Measurements from ENCODE around the gene PIK3R6. TPM values are rescaled to one million over a fixed set of nuclear protein-coding genes. Genes with fewer than 3 reads are reported as not detected.

PIK3R6 gene
- total RNA-seq, 1 experiment from 2014 or later, result not detected

DNA sequence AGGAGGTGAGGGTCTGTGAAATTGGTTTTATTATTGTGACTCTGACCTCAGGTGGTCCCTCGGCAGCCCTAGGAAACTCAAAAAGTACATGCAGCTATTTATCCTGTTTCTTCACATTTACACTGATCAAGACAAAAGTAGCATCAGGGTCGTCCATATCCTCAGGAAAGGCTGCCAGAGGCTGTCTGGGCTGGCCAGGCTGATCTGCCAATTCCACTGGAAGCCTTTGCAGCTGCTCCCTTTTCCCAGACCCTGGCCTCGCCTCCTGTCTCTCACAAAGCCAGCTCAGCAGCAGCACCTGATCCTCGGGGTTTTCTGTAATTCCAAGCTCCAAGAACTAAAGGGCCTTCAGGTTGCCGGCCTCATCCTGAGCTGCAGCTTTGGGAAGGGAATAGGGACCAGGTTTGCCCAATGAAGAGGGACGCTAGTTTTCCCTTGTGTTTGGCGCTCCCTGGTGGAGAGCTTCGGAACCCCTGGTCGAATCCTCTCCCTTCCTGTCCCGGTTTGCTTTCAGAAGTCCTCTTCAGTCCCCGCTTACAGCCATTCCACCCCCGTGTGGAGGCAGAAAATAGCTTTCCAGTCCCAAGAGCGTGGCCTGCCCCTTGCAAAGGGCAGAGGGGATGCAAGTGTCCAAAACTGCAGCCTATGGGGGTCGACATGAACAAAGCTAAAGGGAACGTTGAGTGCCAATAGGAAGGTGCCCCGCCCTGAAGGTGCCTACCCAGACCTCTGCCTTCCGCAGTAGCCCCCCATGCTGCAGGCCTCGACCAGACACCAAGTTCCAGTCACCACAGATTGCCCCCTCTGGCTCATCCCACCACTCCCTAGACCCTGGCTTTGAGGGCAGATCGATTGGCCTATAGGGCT is 81.7 kb downstream of the PIK3R6 start:
- no peaks in the 10 kb centered on the region for H3K4me1 ChIP-seq (replicated peaks)
- no peaks in the 10 kb centered on the region; the same call in 1 of the 2 replicates for H3K9me3 ChIP-seq (replicated peaks)
- peak; percentile 66 to 72 for DNase-seq (ENCODE audit: low read depth in 1 of 2, low spot score in 2 of 2)
- H3K36me3 ChIP-seq, result no peaks in the 10 kb centered on the region
- no peak overlapping the region for H3K4me3 ChIP-seq
- no peaks in the 10 kb centered on the region for H3K27me3 ChIP-seq (replicated peaks)
- H3K27ac ChIP-seq, result no peak overlapping the region

DNA sequence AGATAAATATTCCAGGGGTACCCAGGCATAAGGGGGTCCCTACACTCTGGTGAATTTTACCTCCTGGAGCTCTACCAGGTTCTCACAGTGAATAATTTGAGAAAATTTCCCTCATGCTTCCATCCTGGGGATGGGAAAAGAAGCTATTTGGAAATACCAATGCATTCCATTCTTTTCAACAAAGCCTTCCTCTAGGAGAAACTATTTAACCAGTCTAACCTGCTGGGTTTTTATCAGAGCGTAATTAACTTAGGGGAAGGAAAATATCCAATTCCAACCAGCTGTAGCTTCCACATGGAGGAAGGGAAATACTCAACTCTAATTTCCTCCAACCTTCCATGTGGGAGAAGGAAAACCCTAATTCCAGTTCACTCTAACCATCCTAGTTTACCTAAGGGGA is 85.3 kb downstream of the PIK3R6 start:
- peaks cover 5% of the 10 kb centered on the region; the same call in 1 of the 2 replicates for H3K27me3 ChIP-seq (replicated peaks)
- H3K9me3 ChIP-seq (replicated peaks), result no peaks in the 10 kb centered on the region; the same call in 1 of the 2 replicates
- no peaks in the 10 kb centered on the region for H3K36me3 ChIP-seq
- no peak overlapping the region for H3K4me3 ChIP-seq
- DNase-seq (ENCODE audit: low read depth in 1 of 2, low spot score in 2 of 2), result no peak
- H3K27ac ChIP-seq, result no peak overlapping the region
- no peaks in the 10 kb centered on the region for H3K4me1 ChIP-seq (replicated peaks)

DNA sequence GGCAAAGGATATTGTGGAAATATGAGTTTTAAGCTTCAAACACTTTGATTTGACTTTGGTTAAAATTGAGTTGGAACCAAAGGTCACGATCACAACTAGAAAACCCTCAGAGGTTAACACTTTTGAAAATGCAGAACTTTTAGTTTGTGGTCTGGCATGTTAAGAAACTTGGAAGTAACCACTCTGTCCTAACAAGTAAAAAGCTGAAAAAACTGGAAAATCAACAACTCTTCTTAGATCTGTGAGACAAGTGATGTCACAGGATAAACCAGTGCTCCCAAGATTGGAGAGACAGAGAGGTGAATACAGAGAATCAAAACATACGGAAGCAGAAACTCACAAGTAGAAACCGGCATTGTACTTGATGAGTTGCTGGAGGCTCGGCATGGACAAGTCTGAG is 85.7 kb downstream of the PIK3R6 start:
- Histone ChIP-seq H3K4me1 (replicated peaks) (no peaks in the 10 kb centered on the region), H3K9me3 (replicated peaks) (no peaks in the 10 kb centered on the region; the same call in 1 of the 2 replicates), H3K27me3 (replicated peaks) (peaks cover 8% of the 10 kb centered on the region; the same call in 1 of the 2 replicates), H3K4me3 (no peak overlapping the region), H3K36me3 (no peaks in the 10 kb centered on the region), H3K27ac (no peak overlapping the region)
- no peak for DNase-seq (ENCODE audit: low read depth in 1 of 2, low spot score in 2 of 2)

DNA sequence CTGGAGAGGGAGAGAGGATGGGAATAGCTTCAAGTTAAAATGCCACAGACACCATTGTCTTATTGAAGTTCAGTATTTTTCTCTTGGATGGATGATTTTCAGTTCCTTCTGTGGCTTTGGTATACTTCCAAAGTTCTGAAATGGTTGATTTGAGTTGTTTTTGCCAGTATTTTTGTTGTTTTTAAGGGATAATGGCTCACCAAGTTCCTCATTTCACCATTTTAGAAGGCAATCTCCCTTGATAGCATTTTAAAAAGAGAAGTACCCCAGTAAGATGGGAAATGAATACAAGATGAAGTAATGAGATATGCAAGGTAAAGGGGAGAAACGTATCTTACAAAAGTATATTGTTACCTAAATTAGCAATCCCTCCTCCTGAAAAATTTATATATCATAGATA is 90.6 kb downstream of the PIK3R6 start:
- Histone ChIP-seq H3K27ac (no peak overlapping the region), H3K4me1 (replicated peaks) (no peaks in the 10 kb centered on the region), H3K27me3 (replicated peaks) (peaks cover 11% of the 10 kb centered on the region; the same call in 1 of the 2 replicates), H3K4me3 (no peak overlapping the region), H3K36me3 (no peaks in the 10 kb centered on the region), H3K9me3 (replicated peaks) (no peaks in the 10 kb centered on the region)
- DNase-seq (ENCODE audit: low read depth in 1 of 2, low spot score in 2 of 2), result no peak

DNA sequence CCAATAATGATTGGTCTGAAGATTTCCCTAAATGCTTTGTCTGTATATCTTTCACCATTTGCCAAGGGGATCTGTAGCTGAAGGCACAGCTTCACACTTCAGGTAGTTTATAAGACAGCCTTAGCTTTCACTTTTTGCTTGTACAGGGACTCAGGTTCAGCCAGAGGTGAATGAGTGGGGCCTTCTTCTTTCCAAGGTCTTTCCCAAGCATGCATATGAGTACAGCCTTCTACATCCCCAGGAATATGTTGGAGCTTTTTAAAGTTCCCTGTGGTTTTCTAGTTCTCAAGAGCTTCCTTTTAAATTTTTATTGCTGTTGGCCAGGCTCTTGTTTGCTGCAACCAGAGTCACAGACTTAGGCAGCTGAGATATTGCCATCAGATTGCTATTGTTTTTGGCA is 91.2 kb downstream of the PIK3R6 start:
- Histone ChIP-seq H3K4me1 (replicated peaks) (no peaks in the 10 kb centered on the region), H3K9me3 (replicated peaks) (no peaks in the 10 kb centered on the region), H3K27me3 (replicated peaks) (peaks cover 11% of the 10 kb centered on the region; the same call in 1 of the 2 replicates), H3K27ac (no peak overlapping the region), H3K4me3 (no peak overlapping the region), H3K36me3 (no peaks in the 10 kb centered on the region)
- no peak for DNase-seq (ENCODE audit: low read depth in 1 of 2, low spot score in 2 of 2)

DNA sequence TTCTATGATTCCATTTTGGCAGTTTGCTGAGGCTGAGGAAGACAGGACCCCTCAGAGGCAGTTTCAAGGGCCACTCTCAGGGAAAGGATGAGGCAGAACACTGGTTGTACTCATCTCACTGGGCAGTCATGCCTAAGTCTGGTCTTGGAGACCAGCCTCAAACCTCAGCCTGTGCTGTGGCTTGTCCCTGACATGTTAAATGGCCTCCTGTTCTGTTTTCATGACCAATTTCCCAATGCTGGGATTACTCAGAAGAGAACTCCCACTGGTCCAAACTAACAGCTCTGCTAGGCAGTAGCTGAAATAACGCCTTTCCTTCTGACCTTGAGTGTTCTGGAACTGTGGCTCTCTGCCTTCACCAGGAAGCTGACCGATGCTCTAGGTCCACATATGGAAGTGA is 100.7 kb downstream of the PIK3R6 start:
- DNase-seq (ENCODE audit: low read depth in 1 of 2, low spot score in 2 of 2), result no peak
- H3K36me3 ChIP-seq, result no peaks in the 10 kb centered on the region
- no peak overlapping the region for H3K4me3 ChIP-seq
- no peak overlapping the region for H3K27ac ChIP-seq
- H3K4me1 ChIP-seq (replicated peaks), result no peaks in the 10 kb centered on the region
- no peaks in the 10 kb centered on the region; the same call in 1 of the 2 replicates for H3K27me3 ChIP-seq (replicated peaks)
- no peaks in the 10 kb centered on the region for H3K9me3 ChIP-seq (replicated peaks)

DNA sequence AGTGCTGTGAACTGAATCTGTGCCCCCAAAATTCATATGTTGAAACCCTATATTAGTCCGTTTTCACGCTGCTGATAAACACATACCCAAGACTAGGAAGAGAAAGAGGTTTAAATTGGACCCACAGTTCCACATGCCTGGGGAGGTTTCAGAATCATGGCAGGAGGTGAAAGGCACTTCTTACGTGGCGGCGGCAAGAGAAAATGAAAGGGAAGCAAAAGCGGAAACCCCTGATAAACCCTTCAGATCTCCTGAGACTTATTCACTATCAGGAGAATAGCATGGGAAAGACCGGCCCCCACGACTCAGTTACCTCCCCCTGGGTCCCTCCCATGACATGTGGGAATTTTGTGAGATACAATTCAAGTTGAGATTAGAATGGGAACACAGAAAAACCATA is 105.5 kb downstream of the PIK3R6 start:
- Histone ChIP-seq H3K4me1 (replicated peaks) (no peaks in the 10 kb centered on the region), H3K27me3 (replicated peaks) (no peaks in the 10 kb centered on the region), H3K9me3 (replicated peaks) (no peaks in the 10 kb centered on the region), H3K27ac (no peak overlapping the region), H3K36me3 (no peaks in the 10 kb centered on the region), H3K4me3 (no peak overlapping the region)
- no peak for DNase-seq (ENCODE audit: low read depth in 1 of 2, low spot score in 2 of 2)

DNA sequence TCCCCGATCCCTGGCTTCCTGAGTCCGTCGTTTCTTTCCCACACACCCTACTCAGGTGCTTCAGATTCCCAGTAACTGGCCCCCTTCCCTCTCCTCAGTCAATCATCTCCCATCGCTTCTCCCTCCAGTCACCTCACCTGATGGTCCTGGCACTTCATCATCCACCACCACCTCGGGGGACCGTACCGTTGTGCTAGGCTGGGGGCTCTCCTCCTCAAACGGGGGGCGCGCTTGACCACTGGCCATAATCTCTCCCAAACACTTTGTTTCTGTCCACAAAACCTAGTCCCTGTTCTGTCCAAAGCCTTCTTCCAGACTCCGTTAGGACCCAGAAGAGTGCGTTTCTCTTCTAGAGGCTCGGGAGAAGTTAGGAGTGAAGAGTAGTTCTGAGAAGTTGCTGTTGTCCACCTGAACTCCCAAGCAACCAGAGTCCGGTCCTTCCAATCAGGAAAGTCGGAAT is 109.3 kb downstream of the PIK3R6 start, which contains the start of gene SPDYE4:
Gene SPDYE4 (minus strand): TSS at position 410 of the 460 bp plus-strand sequence. CDS start 164 bp downstream, at position 246.
- Histone ChIP-seq H3K27me3 (replicated peaks) (no peaks in the 10 kb centered on the region), H3K4me1 (replicated peaks) (no peaks in the 10 kb centered on the region), H3K4me3 (no peak within 1 kb of the TSS), H3K36me3 (no peaks in the 10 kb centered on the region), H3K27ac (no peak within 1 kb of the TSS), H3K9me3 (replicated peaks) (no peaks in the 10 kb centered on the region)
- DNase-seq (ENCODE audit: low read depth in 1 of 2, low spot score in 2 of 2), result no peak

DNA sequence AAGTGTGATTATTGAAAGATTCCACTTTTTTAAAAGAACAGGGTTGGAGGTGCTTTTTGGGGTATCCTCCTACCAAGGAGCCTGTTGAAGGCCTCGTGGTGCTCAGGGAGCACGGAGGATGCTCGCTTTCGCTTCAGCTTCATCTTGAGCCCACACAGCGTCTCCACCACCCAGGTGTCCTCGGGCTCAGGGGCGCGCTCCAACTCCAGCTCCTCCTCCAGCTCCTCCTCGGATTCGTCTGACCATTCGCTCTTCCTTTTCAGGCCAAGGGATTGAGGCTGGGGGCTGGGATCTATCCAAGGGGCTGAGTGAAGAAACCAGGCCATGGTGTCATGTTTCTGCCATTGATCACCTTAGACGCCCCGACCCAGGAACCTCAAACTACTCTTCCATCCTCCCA is 110.3 kb downstream of the PIK3R6 start:
- Histone ChIP-seq H3K36me3 (no peaks in the 10 kb centered on the region), H3K4me1 (replicated peaks) (no peaks in the 10 kb centered on the region), H3K9me3 (replicated peaks) (no peaks in the 10 kb centered on the region), H3K27me3 (replicated peaks) (no peaks in the 10 kb centered on the region), H3K27ac (no peak overlapping the region), H3K4me3 (no peak overlapping the region)
- no peak for DNase-seq (ENCODE audit: low read depth in 1 of 2, low spot score in 2 of 2)

DNA sequence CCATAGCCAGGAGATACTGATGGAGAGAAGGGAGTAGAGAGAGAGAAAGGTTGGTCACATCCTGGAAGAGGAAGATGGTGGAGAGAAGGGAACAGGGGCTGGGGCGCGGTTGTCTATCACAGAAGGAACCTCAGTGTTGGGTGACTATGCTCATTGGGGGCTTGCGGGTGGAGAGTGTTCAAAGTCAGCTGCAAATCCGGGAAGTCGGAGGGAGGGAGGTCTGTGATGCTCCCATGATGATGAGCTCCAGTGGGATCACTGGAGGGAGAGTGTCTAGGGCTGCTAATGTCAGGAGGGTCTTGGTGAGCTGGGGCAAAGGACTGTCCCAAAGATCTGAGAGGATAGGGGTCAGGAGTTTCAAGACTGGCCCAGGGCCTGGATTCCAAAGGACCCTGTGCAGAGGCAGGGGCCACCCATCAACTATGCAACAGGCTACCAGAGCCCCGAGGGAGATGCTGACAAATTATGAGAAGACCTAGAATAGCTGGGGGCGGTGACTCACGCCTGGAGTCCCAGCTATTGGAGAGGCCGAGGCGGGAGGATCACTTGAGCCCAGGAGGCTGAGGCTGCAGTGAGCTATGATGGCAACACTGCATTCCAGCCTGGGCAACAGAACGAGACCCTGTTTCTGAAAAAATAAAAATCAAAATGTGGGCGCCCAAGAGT is 111.8 kb downstream of the PIK3R6 start:
- H3K4me1 ChIP-seq (replicated peaks), result no peaks in the 10 kb centered on the region
- DNase-seq (ENCODE audit: low read depth in 1 of 2, low spot score in 2 of 2), result no peak
- no peaks in the 10 kb centered on the region for H3K36me3 ChIP-seq
- no peaks in the 10 kb centered on the region; the same call in 1 of the 2 replicates for H3K27me3 ChIP-seq (replicated peaks)
- no peaks in the 10 kb centered on the region for H3K9me3 ChIP-seq (replicated peaks)
- no peak overlapping the region for H3K4me3 ChIP-seq
- no peak overlapping the region for H3K27ac ChIP-seq

DNA sequence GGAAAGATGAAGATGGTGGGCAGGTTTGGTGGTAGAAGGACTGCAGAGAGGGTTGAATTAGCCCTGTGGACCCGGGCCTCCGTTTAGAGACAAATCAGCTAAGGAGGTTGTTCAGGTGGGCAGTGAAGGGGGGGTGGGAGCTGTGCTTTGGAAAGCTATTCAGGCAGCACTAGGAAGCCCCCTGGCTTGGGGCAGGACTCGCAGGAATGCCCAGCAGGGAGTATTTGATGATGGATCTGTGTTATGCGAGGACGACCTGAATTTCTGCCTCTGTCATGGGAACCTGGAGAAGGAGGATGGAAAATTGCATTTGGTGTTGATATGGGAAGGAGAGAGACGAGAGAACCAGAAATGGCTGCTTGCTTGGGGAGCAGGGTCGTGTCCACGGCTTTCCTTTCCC is 112.6 kb downstream of the PIK3R6 start:
- H3K4me3 ChIP-seq, result no peak overlapping the region
- H3K27me3 ChIP-seq (replicated peaks), result no peaks in the 10 kb centered on the region; the same call in 1 of the 2 replicates

DNA sequence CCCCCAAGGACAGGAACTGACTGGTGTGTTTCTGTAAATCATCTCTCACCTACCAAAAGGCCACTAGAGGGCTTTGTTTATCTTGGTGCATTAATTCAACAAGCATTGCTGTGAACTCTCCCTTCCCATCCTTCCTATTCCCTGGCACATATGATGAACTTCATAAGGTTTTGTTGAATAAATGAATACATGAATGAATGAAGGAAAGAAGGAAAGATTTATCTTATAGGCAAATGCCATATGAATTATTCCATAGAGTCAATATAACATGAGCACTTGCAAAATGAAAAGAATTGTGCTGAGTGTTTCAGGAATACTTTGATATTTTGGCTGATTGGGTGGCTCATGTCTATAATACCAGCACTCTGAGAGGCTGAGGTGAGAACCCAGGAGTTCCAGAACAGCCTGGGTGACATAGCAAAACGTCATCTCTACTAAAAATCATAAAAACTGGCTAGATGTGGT is 113.5 kb downstream of the PIK3R6 start:
- Histone ChIP-seq H3K4me1 (replicated peaks) (no peaks in the 10 kb centered on the region), H3K4me3 (no peak overlapping the region), H3K27ac (no peak overlapping the region), H3K9me3 (replicated peaks) (no peaks in the 10 kb centered on the region), H3K27me3 (replicated peaks) (no peaks in the 10 kb centered on the region; the same call in 1 of the 2 replicates), H3K36me3 (no peaks in the 10 kb centered on the region)
- DNase-seq (ENCODE audit: low read depth in 1 of 2, low spot score in 2 of 2), result peak in 1 of 2 experiments; percentile 12

More for the DNA sequence above, 112.6 kb downstream of the PIK3R6 start:
- DNase-seq (ENCODE audit: low read depth in 1 of 2, low spot score in 2 of 2), result no peak
- no peaks in the 10 kb centered on the region for H3K36me3 ChIP-seq
- H3K4me1 ChIP-seq (replicated peaks), result no peaks in the 10 kb centered on the region
- no peak overlapping the region for H3K27ac ChIP-seq
- H3K9me3 ChIP-seq (replicated peaks), result no peaks in the 10 kb centered on the region

DNA sequence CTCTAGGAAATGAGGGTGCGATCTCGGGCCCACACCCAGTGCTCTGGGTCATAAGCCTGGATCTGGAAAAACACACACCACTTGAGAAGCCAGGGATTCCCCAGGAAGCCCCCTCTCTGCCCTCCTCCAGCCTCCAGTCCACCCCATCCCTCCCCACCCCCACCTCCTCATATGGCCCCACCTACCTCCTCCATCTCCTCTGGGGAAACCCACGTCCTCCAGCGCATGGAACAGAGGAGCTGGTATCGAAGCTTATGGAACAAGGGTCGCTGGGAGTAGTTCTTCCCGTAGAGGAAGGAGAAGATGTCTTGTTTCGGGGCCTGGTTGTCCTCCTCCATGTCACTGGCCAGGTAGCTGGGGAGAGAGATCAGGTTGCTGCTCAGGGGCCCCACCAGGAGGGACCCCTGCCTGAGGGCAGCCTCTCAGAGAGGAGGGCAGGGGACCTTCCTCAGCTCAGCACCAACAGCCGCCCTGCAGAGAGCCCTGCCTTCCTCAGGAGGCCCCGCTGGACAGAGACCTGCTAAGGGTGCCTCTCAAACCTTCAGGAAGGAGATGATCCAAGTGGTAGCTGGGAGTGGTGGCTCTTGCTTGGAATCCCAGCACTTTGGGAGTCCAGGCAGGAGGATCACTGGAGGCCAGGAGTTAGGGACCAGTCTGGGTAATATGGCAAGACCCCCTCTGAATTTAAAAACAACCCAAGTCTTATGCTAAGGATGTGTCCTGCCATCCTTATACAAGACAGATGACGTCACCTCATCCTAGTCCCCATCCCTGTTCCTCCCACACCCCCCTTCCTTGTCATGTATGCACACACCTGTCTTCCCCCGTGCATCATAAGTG is 114.1 kb downstream of the PIK3R6 start:
- H3K4me3 ChIP-seq, result no peak overlapping the region
- DNase-seq (ENCODE audit: low read depth in 1 of 2, low spot score in 2 of 2), result no peak
- H3K27ac ChIP-seq, result no peak overlapping the region
- H3K4me1 ChIP-seq (replicated peaks), result no peaks in the 10 kb centered on the region
- no peaks in the 10 kb centered on the region for H3K36me3 ChIP-seq
- H3K27me3 ChIP-seq (replicated peaks), result no peaks in the 10 kb centered on the region; the same call in 1 of the 2 replicates
- no peaks in the 10 kb centered on the region for H3K9me3 ChIP-seq (replicated peaks)
